Endodermal cell (in vitro differentiated cells): Measurements from ENCODE around the gene LTC4S. TPM values are rescaled to one million over a fixed set of nuclear protein-coding genes. Genes with fewer than 3 reads are reported as not detected.
A peak's percentile ranks its signal among the peaks of the same experiment; 100 is the strongest.

Experiments used
- DNase-seq: peaks from one replicate; pipeline ENCODE4 v3.0.0-alpha.2; 2017
- H3K27ac ChIP-seq: 2 replicates; pipeline ENCODE4 v1.5.1; 2013; ENCODE audit warnings: mild to moderate bottlenecking, low read depth, low read length, moderate library complexity
- H3K27me3 ChIP-seq: 2 replicates; pipeline ENCODE4 v1.6.1; 2013; ENCODE audit warnings: mild to moderate bottlenecking, low read length, moderate library complexity; ENCODE audit not compliant: insufficient read depth, control insufficient read depth, poor library complexity, severe bottlenecking
- H3K36me3 ChIP-seq: 2 replicates; pipeline ENCODE4 v1.7.0; 2013; ENCODE audit warnings: mild to moderate bottlenecking, low read length, moderate library complexity; ENCODE audit not compliant: control insufficient read depth, insufficient read depth
- H3K4me1 ChIP-seq: one replicate; pipeline ENCODE4 v1.7.0; 2013; ENCODE audit warnings: low read length; ENCODE audit not compliant: control insufficient read depth, insufficient read depth
- H3K4me3 ChIP-seq: 2 replicates; pipeline ENCODE4 v1.5.1; 2013; ENCODE audit warnings: mild to moderate bottlenecking, low read length, moderate library complexity
- H3K9ac ChIP-seq: 2 replicates; pipeline ENCODE4 v1.6.1; 2013; ENCODE audit warnings: mild to moderate bottlenecking, low read length, moderate library complexity; ENCODE audit not compliant: poor library complexity, severe bottlenecking; ENCODE audit errors: extremely low read depth
- H3K9me3 ChIP-seq: 2 replicates; pipeline ENCODE4 v1.6.1; 2013; ENCODE audit warnings: mild to moderate bottlenecking, low read length, moderate library complexity; ENCODE audit not compliant: control insufficient read depth
- H3K27ac Mint-ChIP-seq: 2 replicates; pipeline ENCODE4 v1.8.0; 2020; ENCODE audit warnings: mixed read lengths
- H3K27me3 Mint-ChIP-seq: 2 replicates; pipeline ENCODE4 v1.8.0; 2021; ENCODE audit warnings: mild to moderate bottlenecking, mixed read lengths; ENCODE audit not compliant: insufficient read depth
- H3K36me3 Mint-ChIP-seq: 2 replicates; pipeline ENCODE4 v1.8.0; 2020; ENCODE audit warnings: low read depth, mixed read lengths
- H3K4me1 Mint-ChIP-seq: 2 replicates; pipeline ENCODE4 v1.8.0; 2020; ENCODE audit warnings: mixed read lengths
- H3K4me3 Mint-ChIP-seq: 2 replicates; pipeline ENCODE4 v1.8.0; 2020; ENCODE audit warnings: mild to moderate bottlenecking, moderate library complexity, mixed read lengths
- H3K9me3 Mint-ChIP-seq: 2 replicates; pipeline ENCODE4 v1.8.0; 2020; ENCODE audit warnings: mild to moderate bottlenecking, mixed read lengths
- CTCF ChIP-seq: fragments of 200-600 bp; sonication (generic); conservative IDR thresholded peaks from 2 replicates; pipeline ENCODE4 v1.5.0; 2021; ENCODE audit warnings: antibody characterized with exemption, mild to moderate bottlenecking
- WGBS, 2 experiments: methylation state at CpG; one replicate each; pipeline versions ENCODE4 v1.1.5 to v1.1.7; 2013; ENCODE audit warnings: missing lambda C conversion rate in 2 of 2, mixed read lengths in 1 of 2; ENCODE audit not compliant: insufficient coverage in 1 of 2, insufficient read length in 1 of 2; 5-methylcytosine and 5-hydroxymethylcytosine counted together
- total RNA-seq, 2 donors: library from RNA; stranded (reverse); fragmentation: NEBNext Ultra II Directional in 1 of 2; extraction: Animal tissue kit (Norgen Biotek cat#: 25700) in 1 of 2; gene quantifications; 2 replicates in 1 of 2; 3 replicates in 1 of 2; pipeline ENCODE4 v1.2.1, GENCODE V29; 2021

LTC4S gene
- total RNA-seq, 2 donors from 2014 or later: 5.7 to 6.3 TPM

DNA sequence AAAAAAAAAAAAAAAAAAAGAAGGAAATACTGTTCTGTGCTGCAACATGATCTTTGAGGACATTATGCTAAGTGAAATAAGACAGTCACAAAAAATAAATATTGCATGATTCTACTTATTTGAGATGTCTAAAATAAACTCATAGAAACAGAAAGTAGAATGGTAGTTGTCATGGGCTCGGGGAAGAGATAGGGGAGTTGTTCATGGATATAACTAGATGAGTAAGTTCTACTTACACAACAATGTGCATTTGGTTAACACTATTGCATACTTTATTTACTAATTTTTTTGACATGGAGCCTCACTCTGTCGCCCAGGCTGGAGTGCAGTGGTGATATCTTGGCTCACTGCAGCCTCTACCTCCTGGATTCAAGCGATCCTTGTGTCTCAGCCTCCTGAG is 46.0 kb upstream of the LTC4S start:
- H3K27ac Mint-ChIP-seq: no peak overlapping the region
- Histone ChIP-seq H3K4me1 (no peaks in the 10 kb centered on the region), H3K36me3 (peaks cover 11% of the 10 kb centered on the region), H3K27me3 (no peaks in the 10 kb centered on the region), H3K4me3 (no peak overlapping the region), H3K27ac (no peak overlapping the region), H3K9ac (no peak overlapping the region), H3K9me3 (no peaks in the 10 kb centered on the region)
- H3K4me3 Mint-ChIP-seq: no peak overlapping the region
- H3K36me3 Mint-ChIP-seq: peaks cover 39% of the 10 kb centered on the region
- H3K9me3 Mint-ChIP-seq: no peaks in the 10 kb centered on the region
- no peaks in the 10 kb centered on the region for H3K27me3 Mint-ChIP-seq
- TF ChIP-seq CTCF: no peak
- H3K4me1 Mint-ChIP-seq: no peaks in the 10 kb centered on the region
- 95 to 100% methylated on average over 2 of the region's 3 CpGs for WGBS, 2 experiments
- no peak for DNase-seq

DNA sequence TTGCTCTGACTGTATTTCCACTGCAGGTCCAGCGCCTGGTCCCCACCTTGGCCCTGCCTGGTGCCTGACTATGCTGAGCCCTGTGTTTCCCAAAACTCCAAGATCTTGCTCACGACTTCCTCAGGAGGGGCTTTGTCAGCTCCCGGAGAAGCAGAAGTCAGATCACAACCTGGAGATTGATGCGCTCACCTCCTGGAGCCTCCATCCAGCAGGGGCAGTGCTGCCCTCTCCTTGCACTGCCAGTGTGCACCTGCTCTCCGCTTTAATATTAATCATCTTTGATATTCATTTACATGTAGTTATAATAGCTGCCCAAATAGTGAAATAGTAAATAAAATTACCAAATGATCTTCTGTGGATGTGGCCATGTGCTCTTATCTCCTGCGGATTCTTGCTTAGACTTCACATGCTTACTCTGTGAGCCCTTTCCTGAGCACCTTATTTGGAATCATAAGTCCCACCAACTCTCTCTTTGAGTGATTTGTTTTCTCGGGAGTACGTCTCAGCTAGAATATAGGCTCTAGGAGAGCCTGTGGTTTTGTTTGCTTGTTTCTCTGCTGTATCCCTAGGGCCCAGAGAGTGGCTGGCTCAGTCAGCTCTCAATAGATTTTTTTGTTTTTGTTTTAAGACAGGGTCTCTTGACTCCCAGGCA is 43.8 kb upstream of the LTC4S start:
- no peaks in the 10 kb centered on the region for H3K9me3 ChIP-seq
- no peak for DNase-seq
- H3K4me1 ChIP-seq: no peaks in the 10 kb centered on the region
- TF ChIP-seq CTCF: peak; percentile 41
- Mint-ChIP-seq H3K36me3 (peaks cover 34% of the 10 kb centered on the region), H3K4me1 (peaks cover 15% of the 10 kb centered on the region), H3K9me3 (no peaks in the 10 kb centered on the region), H3K27ac (peak overlapping the region; percentile 61), H3K27me3 (no peaks in the 10 kb centered on the region), H3K4me3 (no peak overlapping the region)
- H3K27me3 ChIP-seq: no peaks in the 10 kb centered on the region
- peaks cover 6% of the 10 kb centered on the region for H3K36me3 ChIP-seq
- H3K4me3 ChIP-seq: no peak overlapping the region
- no peak overlapping the region for H3K9ac ChIP-seq
- H3K27ac ChIP-seq: no peak overlapping the region
- WGBS, 2 experiments: 88 to 99% methylated on average over 7 to 8 of the region's 8 CpGs

DNA sequence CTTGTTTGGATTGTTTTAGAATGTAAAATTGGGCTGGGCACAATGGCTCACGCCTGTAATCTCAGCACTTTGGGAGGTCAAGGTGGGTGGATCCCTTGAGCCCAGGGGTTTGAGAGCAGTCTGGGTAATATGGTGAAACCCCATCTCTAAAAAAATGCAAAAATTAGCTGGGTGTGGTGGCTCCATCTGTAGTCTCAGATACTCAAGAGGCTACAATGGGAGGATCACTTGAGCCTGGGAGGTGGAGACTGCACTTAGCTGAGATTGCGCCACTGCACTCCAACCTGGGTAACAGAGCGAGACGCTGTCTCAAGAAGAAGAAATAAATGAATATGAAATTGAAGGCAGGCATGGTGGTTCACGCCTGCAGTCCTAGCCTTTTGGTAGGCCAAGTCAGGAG is 39.8 kb upstream of the LTC4S start:
- Mint-ChIP-seq H3K4me3 (no peak overlapping the region), H3K36me3 (peaks cover 18% of the 10 kb centered on the region), H3K4me1 (peaks cover 20% of the 10 kb centered on the region), H3K27ac (peak overlapping the region; percentile 37), H3K27me3 (no peaks in the 10 kb centered on the region), H3K9me3 (no peaks in the 10 kb centered on the region)
- H3K4me3 ChIP-seq: no peak overlapping the region
- H3K9ac ChIP-seq: no peak overlapping the region
- 93 to 100% methylated on average over 5 of the region's 5 CpGs for WGBS, 2 experiments
- TF ChIP-seq CTCF: no peak
- DNase-seq: no peak
- H3K36me3 ChIP-seq: peaks cover 5% of the 10 kb centered on the region
- no peaks in the 10 kb centered on the region for H3K27me3 ChIP-seq
- no peaks in the 10 kb centered on the region for H3K4me1 ChIP-seq
- H3K27ac ChIP-seq: no peak overlapping the region
- H3K9me3 ChIP-seq: no peaks in the 10 kb centered on the region
